Cortex of kidney (tissue), 1 donor: ENCODE measurements around the gene DPH5.

Experiments used
- DNase-seq: peaks from one replicate; lab custom pipeline; 2025; lab: John Stamatoyannopoulos, UW

The DPH5 gene

DNA sequence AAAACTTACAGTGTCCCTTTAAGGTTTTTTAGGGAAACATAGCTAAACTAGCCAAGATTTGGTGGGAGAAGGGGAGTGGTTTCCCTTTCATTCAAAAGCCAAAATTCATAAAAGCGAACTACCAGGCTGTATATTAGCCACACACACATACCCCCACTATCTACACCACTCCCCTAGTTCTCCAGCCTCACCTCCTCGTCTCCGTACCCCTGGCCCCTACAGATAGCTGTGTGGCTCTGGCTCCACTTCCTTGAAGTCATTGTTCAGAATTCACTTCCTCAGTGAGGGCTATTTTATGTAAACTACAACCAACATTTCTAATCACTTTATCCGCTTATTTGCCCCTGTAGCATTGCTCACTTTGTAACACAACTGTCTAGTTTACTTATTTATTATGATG, 5.3 kb upstream of the DPH5 start:
- DNase-seq, result no peak

- DNase-seq, result no peak
Observed at GRCh38 chr1:101029184-101029583, 3.6 kb upstream of the DPH5 start.

DNA sequence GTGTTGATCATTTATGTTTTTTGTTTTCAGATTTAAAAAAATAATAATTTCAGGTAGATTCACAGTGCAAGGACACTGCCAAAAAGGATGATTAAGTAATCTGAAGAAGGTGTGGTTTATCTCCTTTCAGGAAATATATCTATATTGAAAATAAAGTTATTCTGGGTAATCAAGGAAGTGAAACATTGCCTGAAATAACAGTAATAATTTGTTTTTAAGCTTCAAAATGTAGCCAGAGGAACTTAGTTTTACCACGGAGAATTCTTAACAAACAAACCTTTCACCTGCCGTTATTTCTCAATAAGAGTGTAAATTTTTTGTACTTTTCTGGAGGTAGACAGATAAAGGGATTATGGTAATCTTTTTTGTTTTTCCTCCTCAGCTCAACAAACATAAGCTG, 2.9 kb upstream of the DPH5 start:
- no peak for DNase-seq

DNA sequence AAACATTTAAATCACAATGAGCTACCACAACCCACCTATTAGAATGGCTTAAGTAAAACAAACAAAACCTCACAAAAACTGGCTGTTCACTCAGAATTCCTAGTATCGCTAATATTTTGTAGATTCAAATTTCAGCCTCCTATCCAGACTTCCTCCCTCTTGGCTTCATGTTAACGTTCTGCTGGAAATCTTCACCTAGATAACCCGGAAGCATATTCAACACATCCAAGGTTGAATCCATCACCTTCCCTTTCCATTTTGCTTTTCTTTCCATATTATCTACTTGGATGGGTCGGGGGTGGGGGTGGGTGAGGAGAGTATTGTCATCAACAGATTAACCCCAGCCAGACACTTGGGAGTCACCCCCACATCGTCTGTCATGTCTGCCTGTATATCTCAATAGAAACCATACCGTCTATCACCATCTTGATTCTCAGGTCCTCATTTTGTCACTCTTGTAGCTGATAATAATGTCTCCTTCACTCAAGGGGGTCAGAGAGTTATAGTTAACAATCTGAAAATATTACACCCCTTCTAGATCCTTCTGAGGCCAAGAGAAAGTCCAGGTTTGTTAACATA, 1.7 kb upstream of the DPH5 start:
- no peak for DNase-seq

- DNase-seq, result no peak
Observed at GRCh38 chr1:101026430-101026788, 825 bp upstream of the DPH5 start.

- no peak for DNase-seq
Observed at GRCh38 chr1:101025283-101025656, 314 bp downstream of the DPH5 start.

DNA sequence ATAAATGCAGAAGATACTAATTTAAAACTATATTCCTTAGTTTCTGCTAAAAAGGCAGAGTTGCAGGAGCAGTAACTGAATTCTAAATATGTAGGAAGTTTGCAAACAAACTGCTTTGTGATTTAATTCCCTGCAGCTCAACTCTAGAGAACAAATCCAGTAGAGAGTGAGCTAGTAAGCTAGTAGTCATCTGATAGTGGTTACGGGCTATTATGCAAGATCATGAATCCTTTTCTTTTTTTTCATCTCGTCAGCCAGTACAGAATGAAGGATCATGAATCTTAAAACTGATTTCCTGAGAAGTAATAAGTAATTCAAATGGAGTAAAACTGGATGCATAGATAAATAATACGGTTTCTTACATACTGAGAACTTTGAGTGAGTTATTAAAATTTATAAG, 3.3 kb downstream of the DPH5 start:
- no peak for DNase-seq

GRCh38 chr1:101017448-101017847, 8.1 kb downstream of the DPH5 start:
- DNase-seq, result no peak

- no peak for DNase-seq
Observed at GRCh38 chr1:101013776-101014175, 11.8 kb downstream of the DPH5 start.

- no peak for DNase-seq
Observed at GRCh38 chr1:101008229-101008834, 17.3 kb downstream of the DPH5 start.

- DNase-seq, result no peak
Observed at GRCh38 chr1:101006553-101006952, 19.0 kb downstream of the DPH5 start.

- DNase-seq, result no peak
Observed at GRCh38 chr1:101005871-101006270, 19.7 kb downstream of the DPH5 start.

DNA sequence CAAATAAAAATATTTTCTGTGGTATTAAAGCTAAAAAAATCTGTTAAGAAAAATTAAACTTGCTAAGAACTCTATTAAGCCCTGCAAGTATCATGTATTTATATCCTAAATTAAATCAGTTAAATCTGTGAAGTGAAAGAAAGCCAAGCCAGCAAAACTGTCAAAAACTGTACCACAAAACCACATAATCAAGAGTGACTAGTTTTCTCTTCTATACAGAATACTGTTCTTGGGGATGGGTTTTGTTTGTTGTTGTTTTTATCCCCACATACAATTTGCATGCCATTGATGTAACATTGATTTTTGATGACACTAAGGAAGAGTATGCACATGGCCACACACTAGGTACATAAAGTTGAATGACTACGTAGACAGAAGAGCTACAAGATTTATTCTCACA, 20.4 kb downstream of the DPH5 start:
- no peak for DNase-seq

DNA sequence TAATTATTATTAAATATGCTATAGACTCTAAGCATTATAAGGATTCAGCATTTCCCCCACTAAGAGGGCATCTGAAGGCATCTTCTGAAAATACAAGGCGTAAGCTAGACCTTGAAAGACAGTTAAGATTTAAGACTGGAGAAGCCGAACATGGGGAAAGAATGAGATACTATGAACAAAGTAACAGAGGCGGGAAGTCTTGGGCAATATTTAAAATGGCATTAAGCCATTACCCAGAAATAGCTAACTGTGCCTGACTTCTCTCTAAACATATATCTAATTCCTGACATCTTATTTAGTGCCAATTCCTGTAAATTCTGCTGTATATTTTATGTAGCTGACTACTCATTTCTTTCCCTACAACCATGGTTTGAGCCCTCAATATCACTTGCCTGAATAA, 20.9 kb downstream of the DPH5 start:
- DNase-seq, result no peak

DNA sequence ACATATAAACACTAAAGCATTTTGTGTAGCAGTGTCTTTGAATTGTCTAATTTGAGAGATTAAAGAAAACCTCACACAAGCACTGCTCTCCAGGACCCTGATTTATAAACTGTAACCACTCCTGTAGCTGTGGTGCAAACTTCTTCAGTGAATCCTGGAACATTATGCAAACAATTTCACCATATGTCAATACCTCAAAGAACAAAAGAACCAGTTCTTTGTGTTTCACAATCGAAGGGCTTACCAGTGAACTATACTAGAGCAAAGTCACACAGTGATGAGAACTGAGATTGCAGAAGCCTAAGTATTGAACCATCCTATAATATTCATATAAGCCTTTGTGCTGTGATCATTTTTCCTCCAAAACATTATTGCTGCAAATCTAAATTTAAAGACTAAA, 21.5 kb downstream of the DPH5 start:
- no peak for DNase-seq

- no peak for DNase-seq
Observed at GRCh38 chr1:101003012-101003650, 22.5 kb downstream of the DPH5 start.

GRCh38 chr1:101002551-101002950, 23.0 kb downstream of the DPH5 start:
- no peak for DNase-seq

- no peak for DNase-seq
Observed at GRCh38 chr1:101000131-101000873, 25.3 kb downstream of the DPH5 start.

GRCh38 chr1:100998426-100998825, 27.2 kb downstream of the DPH5 start:
- no peak for DNase-seq

- DNase-seq, result no peak
Observed at GRCh38 chr1:100995198-100995988, 30.2 kb downstream of the DPH5 start.

DNA sequence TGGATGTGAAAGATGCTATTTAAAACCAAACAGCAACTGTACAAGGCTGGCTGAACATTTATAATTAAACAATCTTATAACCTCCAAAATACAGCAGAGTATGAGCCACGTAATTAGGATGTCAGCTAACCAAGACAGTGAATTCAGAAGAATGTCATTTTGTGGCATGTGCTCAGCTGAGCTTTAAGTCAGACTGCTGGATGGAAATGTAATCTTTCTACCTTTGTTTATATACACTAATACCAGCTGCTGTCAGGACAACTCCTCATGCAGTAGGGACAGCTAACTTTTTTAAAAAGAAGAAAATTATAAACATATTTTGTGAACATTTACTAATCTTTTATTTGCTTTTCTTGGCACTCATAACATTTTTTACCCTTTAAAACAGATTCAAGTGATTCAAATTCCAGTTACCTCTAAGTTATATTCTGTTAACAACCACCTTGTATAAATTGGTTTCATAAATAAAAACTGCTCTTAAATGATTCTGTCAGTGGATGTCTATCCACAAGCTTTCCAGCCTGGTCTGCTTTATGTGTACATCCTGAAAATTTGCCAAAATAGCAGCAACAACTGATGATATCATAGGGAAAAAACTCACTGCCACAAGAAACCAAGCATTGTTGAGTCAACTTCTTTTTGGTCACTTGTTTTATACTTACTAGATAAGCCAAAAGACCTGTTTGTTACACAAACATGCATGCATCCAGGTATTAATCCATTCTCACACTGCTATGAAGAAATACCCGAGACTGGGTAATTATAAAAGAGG, 36.1 kb downstream of the DPH5 start:
- DNase-seq, result no peak

- DNase-seq, result no peak
Observed at GRCh38 chr1:100988121-100988520, 37.5 kb downstream of the DPH5 start.
